ENCODE data around the gene IRF5.
"Not testable (repeated sequence)": the region's sequence is repeated elsewhere in the genome, so short reads cannot be mapped to it uniquely, and the experiment has no call there.

The IRF5 gene

DNA sequence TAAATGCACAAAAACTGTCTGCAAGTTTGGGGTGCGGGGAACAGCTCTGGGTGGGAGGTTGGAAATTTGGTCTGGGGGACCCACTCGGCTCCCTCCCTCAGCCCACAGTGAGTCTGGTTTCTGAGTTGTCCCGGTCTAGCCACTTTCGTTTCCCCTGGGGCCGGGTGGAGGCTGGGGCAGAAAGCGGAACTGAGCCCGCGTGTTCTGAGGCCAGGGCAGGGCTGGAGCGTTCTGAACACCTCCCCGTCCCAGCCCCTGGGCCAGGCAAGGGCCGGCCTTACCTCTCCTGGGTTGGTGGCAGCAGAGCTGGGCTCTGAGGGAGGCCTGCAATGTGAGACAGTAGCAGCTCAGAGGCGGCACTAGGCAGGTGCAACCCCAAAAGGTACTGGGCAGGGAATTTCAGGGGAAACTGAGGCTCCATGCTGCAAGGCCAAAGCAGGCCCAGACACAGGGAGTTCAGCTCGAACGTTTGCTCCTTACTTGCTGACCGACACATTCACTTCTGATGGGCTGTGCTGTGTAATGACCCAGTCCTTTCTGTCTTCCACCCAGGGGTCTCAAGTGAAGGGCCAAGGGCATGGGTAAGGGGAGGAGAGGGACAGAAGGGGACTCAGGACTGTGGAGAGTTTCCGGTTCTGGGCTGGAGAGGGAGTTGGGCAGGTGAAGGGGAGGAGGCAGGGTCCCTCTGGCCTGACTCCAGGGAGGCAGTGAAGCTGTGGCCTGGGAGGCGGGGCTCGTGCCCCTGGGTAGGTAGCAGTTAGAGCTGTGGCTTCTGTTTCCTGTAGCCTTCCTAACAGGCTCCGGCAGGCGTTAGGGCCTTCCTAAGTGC, 3.0 kb downstream of the IRF5 start:
- DNase-seq, result peak; percentile 93

GRCh38 chr7:128941323-128941890, 3.7 kb downstream of the IRF5 start:
- DNase-seq, result no peak

GRCh38 chr7:128941946-128942526, 4.3 kb downstream of the IRF5 start:
- DNase-seq, result no peak

DNA sequence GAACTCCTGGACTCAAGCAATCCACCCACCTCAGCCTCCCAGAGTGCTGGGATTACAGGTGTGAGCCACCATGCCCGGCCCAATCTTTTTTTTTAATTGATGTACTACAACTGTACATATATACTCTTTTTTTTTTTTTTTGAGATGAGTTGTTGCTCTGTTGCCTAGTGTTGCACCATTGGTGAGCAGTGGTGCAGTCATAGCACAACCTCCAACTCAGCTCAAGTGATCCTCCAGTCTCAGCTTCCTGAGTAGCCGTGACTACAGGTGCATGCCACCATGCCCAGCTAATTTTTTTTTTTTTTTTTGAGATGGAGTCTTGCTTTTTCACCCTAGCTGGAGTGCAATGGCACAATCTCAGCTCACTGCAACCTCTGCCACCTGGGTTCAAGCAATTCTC, 5.5 kb downstream of the IRF5 start:
- DNase-seq, result not testable (repeated sequence)

DNA sequence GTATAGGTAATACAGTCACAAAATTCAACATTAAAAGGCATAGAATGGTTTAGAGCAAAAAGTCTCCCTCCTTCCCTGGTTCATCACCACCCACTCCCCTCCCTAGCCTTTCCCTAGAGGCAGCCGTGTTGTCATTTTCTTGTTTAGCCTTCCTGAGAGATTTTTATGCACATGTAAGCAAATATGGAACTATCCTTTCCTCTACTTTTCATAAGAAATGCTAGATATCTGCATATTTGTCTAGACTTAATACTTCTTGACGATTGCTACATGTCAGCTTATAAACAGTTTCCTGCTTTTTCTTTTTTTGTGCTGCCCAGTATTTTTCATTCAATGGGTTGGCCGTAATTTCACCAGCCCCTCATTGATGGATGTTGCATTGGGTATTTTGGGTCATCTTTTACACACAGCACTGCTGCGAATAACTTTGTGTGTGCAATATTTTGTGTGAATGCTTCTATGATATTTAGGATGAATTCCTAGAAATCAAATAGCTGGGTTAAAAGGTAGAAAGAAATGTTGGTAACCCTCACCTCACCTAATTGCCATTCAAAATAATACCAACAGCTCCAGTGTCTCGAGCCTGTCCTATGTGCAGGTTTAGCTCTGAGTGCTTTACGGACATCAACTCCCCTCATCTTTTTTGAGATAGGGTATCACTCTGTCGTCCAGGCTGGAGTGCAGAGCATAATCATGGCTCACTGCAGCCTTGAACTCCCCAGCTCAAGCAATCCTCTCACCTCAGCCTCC, 6.9 kb downstream of the IRF5 start:
- DNase-seq, result no peak

DNA sequence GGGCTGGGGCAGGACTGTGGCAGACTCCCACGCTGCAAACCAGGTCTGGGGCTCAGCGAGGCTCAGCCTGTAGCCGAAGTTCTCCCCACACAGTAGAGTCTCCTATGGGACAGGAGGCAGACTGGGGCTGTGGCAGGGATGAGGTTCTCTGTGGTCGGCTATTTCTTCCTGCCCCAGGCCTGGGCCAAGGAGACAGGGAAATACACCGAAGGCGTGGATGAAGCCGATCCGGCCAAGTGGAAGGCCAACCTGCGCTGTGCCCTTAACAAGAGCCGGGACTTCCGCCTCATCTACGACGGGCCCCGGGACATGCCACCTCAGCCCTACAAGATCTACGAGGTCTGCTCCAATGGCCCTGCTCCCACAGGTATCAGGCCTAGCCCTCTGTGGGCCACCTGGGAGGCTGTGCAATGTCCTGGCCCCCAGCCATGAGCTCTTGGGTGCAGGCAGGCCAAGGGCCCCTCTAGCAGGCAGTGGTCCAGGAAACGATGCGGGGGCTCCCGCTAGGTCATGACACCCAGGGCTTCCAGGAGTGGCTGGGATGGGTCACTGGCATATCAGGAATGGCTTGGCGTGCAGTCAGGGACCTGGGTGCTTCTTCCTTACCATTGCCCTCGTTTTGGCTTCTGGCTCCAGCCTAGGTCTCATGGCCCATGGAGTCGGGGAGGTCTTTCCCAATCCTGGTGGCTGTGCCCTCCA, 8.1 kb downstream of the IRF5 start:
- DNase-seq, result no peak

GRCh38 chr7:128946936-128947830, 9.5 kb downstream of the IRF5 start:
- no peak for DNase-seq

DNA sequence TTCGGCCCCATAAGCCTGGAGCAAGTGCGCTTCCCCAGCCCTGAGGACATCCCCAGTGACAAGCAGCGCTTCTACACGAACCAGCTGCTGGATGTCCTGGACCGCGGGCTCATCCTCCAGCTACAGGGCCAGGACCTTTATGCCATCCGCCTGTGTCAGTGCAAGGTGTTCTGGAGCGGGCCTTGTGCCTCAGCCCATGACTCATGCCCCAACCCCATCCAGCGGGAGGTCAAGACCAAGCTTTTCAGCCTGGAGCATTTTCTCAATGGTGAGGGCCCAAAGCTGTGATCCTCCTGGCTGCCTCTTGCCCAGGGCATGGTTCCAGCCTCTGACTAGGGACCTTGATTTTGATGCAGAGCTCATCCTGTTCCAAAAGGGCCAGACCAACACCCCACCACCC, 10.1 kb downstream of the IRF5 start:
- no peak for DNase-seq

- no peak for DNase-seq
Observed at GRCh38 chr7:128948312-128948973, 10.7 kb downstream of the IRF5 start.

DNA sequence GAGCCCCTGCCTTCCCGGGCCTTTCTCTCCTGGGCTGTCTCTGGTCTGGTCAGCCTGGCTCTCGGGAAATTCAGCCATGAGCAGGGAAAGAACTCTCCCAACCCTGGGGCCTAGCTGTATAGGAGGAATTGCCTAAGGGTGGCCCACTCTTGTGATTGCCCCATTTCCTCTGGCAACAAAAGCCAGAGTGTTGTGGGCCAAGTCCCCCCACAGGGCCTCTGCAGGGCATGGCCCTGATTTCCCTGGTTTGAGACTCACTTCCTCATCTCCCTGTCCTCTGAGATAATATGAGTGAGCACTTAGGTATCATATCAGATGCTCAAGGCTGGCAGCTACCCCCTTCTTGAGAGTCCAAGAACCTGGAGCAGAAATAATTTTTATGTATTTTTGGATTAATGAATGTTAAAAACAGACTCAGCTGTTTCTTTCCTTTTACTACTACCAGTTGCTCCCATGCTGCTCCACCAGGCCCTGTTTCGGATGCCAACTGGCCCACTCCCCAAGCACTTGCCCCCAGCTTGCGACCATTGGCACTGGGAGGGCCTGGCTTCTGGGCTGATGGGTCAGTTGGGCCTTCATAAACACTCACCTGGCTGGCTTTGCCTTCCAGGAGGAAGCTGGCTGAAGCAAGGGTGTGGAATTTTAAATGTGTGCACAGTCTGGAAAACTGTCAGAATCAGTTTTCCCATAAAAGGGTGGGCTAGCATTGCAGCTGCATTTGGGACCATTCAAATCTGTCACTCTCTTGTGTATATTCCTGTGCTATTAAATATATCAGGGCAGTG, 11.4 kb downstream of the IRF5 start:
- DNase-seq, result peak; percentile 58

- DNase-seq, result no peak
Observed at GRCh38 chr7:128951296-128951695, 13.6 kb downstream of the IRF5 start.

- no peak for DNase-seq
Observed at GRCh38 chr7:128954150-128954549, 16.4 kb downstream of the IRF5 start.

DNA sequence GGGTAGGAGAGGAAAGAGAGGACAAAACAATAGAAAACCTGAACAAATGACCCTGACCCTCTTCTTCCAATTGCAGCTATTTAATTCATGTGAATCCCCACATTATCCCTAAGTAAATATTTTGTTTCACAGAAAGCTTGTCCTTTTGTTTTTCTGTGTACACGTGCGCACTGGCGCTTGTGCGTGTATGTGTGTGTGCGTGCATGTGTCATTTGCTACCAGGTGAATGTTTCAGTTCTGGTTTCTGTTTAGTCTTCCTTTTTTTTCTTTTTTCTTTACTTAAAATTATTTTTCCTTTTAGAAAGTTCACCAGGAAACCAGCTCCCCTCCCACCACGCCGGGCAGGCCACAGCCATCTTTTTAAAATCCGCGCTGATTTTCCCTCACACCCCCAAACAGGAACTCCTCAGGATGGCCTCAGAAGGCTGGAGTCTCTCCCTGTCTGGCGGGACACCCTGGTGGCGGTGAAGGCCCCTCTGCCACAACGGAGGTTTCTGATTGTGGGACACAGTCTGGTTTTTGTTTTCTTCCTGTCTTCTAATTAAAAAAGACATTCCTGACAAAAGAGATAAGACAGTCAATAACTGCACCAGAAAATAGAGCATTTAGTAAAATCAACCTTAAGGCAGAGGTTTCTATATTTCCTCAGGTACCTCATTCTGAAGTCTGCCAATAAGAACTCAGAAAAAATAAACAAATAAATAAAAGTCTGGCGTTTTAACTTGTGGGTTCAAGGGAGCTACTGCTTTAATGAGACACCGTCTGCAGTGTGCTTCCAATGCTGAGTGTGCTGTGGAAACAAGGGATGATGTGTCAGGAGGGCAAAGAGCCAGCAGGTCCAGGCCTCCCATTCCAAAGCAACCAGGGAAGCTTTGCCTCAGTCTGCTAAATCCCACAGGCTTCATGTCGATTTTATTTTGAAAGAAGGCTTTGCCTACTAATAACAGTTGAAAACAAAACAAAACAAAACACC, 17.4 kb downstream of the IRF5 start:
- no peak for DNase-seq

DNA sequence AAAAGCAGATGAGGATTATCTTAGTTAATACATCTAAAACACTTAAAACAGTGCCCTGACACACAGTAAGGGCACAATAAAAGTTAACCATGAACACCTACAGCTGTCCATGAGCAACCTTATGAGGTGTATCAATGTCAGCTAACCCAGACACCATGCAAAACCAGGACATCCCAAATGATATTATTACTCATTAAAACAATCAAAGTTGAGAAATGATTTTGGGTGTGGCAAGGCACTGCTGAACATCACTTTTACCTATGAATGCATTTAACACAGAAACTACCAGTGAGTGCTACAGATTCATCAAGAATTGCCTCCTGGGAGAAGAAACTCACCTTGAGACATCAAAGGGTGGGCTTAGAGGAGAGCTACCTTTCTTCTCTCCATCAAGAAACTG, 18.3 kb downstream of the IRF5 start:
- no peak for DNase-seq

- DNase-seq, result no peak
Observed at GRCh38 chr7:128959296-128959695, 21.6 kb downstream of the IRF5 start.

- DNase-seq, result no peak
Observed at GRCh38 chr7:128961030-128961659, 23.4 kb downstream of the IRF5 start.

- peak; percentile 49 for DNase-seq
Observed at GRCh38 chr7:128962899-128963298, 25.2 kb downstream of the IRF5 start.

- peak; percentile 89 for DNase-seq
Observed at GRCh38 chr7:128963327-128963757, 25.6 kb downstream of the IRF5 start.

- no peak for DNase-seq
Observed at GRCh38 chr7:128968624-128969023, 30.9 kb downstream of the IRF5 start.
